ENCODE measurements around the gene HOXB6. TPM values are rescaled to one million over a fixed set of nuclear protein-coding genes. Genes with fewer than 3 reads are reported as not detected.

HOXB6 gene
- polyA plus RNA-seq, 4 donors: 0.45 to 17.5 (median 4.0) TPM

DNA sequence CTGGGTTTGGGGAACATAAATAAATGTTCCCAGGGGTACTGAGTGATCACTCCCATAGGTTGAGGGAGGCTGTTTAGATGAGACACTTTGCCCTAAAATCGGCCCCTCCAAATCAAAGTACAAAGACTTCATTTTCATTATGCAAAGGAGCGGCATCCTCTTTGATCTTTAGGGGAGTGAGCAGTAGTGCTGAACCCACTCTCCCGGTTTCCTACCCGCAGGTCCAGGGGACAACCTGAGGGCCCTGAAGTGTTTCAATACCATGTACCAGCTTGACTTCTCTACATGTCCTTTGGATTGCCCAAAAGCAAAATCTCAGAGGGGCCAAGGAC, 3.6 kb downstream of the HOXB6 start:
- DNase-seq (no peak), FAIRE-seq (no peak)
- H3K9me3 ChIP-seq (ENCODE audit: control insufficient read depth in 2 of 2, insufficient read depth in 1 of 2, low read depth in 1 of 2, low read length in 1 of 2): peaks cover 0 to 20% of the 10 kb centered on the region in 2 donors
- no peak overlapping the region for H3K4me3 ChIP-seq (ENCODE audit: low read depth in 1 of 3, low read length in 3 of 3)
- H3K27ac ChIP-seq (ENCODE audit: low read depth in 1 of 3, low read length in 2 of 3): no peak overlapping the region
- H3K27me3 ChIP-seq (ENCODE audit: control insufficient read depth in 3 of 3, insufficient read depth in 3 of 3, low read length in 3 of 3): peaks cover 4 to 100% (median 28%) of the 10 kb centered on the region in 3 donors
- peaks cover 0 to 27% (median 5%) of the 10 kb centered on the region in 3 donors for H3K4me1 ChIP-seq (ENCODE audit: control insufficient read depth in 3 of 3, insufficient read depth in 2 of 3, low read depth in 1 of 3, low read length in 2 of 3)
- H3K36me3 ChIP-seq (ENCODE audit: control insufficient read depth in 3 of 3, insufficient read depth in 2 of 3, low read depth in 1 of 3, low read length in 3 of 3): peaks cover 0 to 4% (median 0%) of the 10 kb centered on the region in 3 donors
- 19 to 64% (median 40%) methylated on average over 4 of the region's 4 CpGs for WGBS, 3 donors

GRCh38 chr17:48600244-48601098, 4.3 kb downstream of the HOXB6 start:
- FAIRE-seq: no peak
- Histone ChIP-seq H3K27me3 (ENCODE audit: control insufficient read depth in 3 of 3, insufficient read depth in 3 of 3, low read length in 3 of 3) (peaks cover 4 to 100% (median 27%) of the 10 kb centered on the region in 3 donors), H3K36me3 (ENCODE audit: control insufficient read depth in 3 of 3, insufficient read depth in 2 of 3, low read depth in 1 of 3, low read length in 3 of 3) (peaks cover 0 to 9% (median 0%) of the 10 kb centered on the region in 3 donors), H3K9me3 (ENCODE audit: control insufficient read depth in 2 of 2, insufficient read depth in 1 of 2, low read depth in 1 of 2, low read length in 1 of 2) (peaks cover 0 to 20% of the 10 kb centered on the region in 2 donors), H3K4me1 (ENCODE audit: control insufficient read depth in 3 of 3, insufficient read depth in 2 of 3, low read depth in 1 of 3, low read length in 2 of 3) (peaks cover 0 to 31% (median 5%) of the 10 kb centered on the region in 3 donors), H3K27ac (ENCODE audit: low read depth in 1 of 3, low read length in 2 of 3) (peak overlapping the region in 1 of 3 donors; percentile 5), H3K4me3 (ENCODE audit: low read depth in 1 of 3, low read length in 3 of 3) (no peak overlapping the region)
- 19 to 62% (median 29%) methylated on average over 17 of the region's 17 CpGs for WGBS, 3 donors
- DNase-seq: no peak

- 31 to 71% (median 47%) methylated on average over 5 of the region's 5 CpGs for WGBS, 3 donors
- Histone ChIP-seq H3K27ac (ENCODE audit: low read depth in 1 of 3, low read length in 2 of 3) (no peak overlapping the region), H3K36me3 (ENCODE audit: control insufficient read depth in 3 of 3, insufficient read depth in 2 of 3, low read depth in 1 of 3, low read length in 3 of 3) (peaks cover 0 to 20% (median 0%) of the 10 kb centered on the region in 3 donors), H3K27me3 (ENCODE audit: control insufficient read depth in 3 of 3, insufficient read depth in 3 of 3, low read length in 3 of 3) (peaks cover 4 to 100% (median 25%) of the 10 kb centered on the region in 3 donors), H3K9me3 (ENCODE audit: control insufficient read depth in 2 of 2, insufficient read depth in 1 of 2, low read depth in 1 of 2, low read length in 1 of 2) (peaks cover 0 to 11% of the 10 kb centered on the region in 2 donors), H3K4me3 (ENCODE audit: low read depth in 1 of 3, low read length in 3 of 3) (no peak overlapping the region), H3K4me1 (ENCODE audit: control insufficient read depth in 3 of 3, insufficient read depth in 2 of 3, low read depth in 1 of 3, low read length in 2 of 3) (peaks cover 0 to 36% (median 5%) of the 10 kb centered on the region in 3 donors)
- DNase-seq (no peak), FAIRE-seq (no peak)
These were observed 5.4 kb downstream of the HOXB6 start for GRCh38 chr17:48599354-48599753.

- Histone ChIP-seq H3K27me3 (ENCODE audit: control insufficient read depth in 3 of 3, insufficient read depth in 3 of 3, low read length in 3 of 3) (peaks cover 4 to 100% (median 25%) of the 10 kb centered on the region in 3 donors), H3K36me3 (ENCODE audit: control insufficient read depth in 3 of 3, insufficient read depth in 2 of 3, low read depth in 1 of 3, low read length in 3 of 3) (peaks cover 0 to 22% (median 0%) of the 10 kb centered on the region in 3 donors), H3K4me3 (ENCODE audit: low read depth in 1 of 3, low read length in 3 of 3) (no peak overlapping the region), H3K27ac (ENCODE audit: low read depth in 1 of 3, low read length in 2 of 3) (peak overlapping the region in 1 of 3 donors; percentile 75), H3K4me1 (ENCODE audit: control insufficient read depth in 3 of 3, insufficient read depth in 2 of 3, low read depth in 1 of 3, low read length in 2 of 3) (peaks cover 0 to 38% (median 5%) of the 10 kb centered on the region in 3 donors), H3K9me3 (ENCODE audit: control insufficient read depth in 2 of 2, insufficient read depth in 1 of 2, low read depth in 1 of 2, low read length in 1 of 2) (peaks cover 0 to 6% of the 10 kb centered on the region in 2 donors)
- DNase-seq (no peak), FAIRE-seq (no peak)
- WGBS, 3 donors: 15 to 45% (median 32%) methylated on average over 7 of the region's 7 CpGs
These were observed 6.0 kb downstream of the HOXB6 start for GRCh38 chr17:48598736-48599135.

DNA sequence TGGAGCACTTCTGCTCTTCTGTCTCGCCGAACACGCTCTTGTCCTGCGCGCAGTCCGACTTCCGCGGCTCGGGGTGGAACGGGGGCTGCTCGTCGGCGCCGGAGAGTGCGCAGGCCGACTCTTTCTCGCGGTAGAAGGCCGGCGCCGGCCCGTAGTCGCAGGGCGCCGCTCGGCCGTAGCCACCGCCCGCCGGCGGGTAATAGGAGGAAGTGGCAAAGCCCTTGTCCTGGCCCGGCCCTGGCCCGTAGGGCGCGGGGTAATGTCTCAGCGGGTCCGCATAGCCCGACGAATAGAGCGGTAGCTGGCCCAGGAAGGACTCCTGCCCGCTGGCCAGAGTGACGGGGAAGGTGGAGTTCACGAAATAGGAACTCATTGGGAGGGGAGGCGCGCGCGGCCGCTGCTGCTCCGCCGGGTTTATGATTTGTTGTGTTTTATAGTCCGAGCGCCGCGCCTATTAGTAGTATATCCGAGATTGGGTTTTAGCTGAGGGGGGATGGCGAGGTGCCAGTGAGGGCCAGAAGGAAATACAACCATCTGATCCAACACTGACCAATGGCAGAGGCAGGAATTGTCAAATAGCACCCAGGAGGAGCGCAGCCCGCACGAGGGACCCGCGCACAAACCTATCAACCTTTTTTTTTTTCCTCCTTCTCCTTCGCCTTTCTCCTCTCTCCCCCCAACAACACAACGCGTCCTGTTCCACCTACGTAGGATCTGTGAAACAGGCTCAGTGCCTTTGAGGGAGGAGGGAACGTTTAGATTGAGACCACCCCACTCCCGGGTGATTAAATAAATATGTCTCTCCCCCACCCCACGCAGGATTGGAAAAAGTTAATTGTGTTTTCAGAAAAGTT, 6.8 kb downstream of the HOXB6 start:
- peak overlapping the region; percentile 22 to 52 (median 44) for H3K4me3 ChIP-seq (ENCODE audit: low read depth in 1 of 3, low read length in 3 of 3)
- H3K36me3 ChIP-seq (ENCODE audit: control insufficient read depth in 3 of 3, insufficient read depth in 2 of 3, low read depth in 1 of 3, low read length in 3 of 3): peaks cover 0 to 24% (median 0%) of the 10 kb centered on the region in 3 donors
- WGBS, 3 donors: 1 to 2% (median 2%) methylated on average over 65 to 68 of the region's 68 CpGs
- no peak for FAIRE-seq
- peaks cover 0 to 38% (median 5%) of the 10 kb centered on the region in 3 donors for H3K4me1 ChIP-seq (ENCODE audit: control insufficient read depth in 3 of 3, insufficient read depth in 2 of 3, low read depth in 1 of 3, low read length in 2 of 3)
- DNase-seq: peak in 1 of 2 donors; percentile 68
- H3K9me3 ChIP-seq (ENCODE audit: control insufficient read depth in 2 of 2, insufficient read depth in 1 of 2, low read depth in 1 of 2, low read length in 1 of 2): peaks cover 0 to 3% of the 10 kb centered on the region in 2 donors
- H3K27ac ChIP-seq (ENCODE audit: low read depth in 1 of 3, low read length in 2 of 3): peak overlapping the region in 2 of 3 donors; percentile 75 to 92
- peaks cover 4 to 99% (median 26%) of the 10 kb centered on the region in 3 donors for H3K27me3 ChIP-seq (ENCODE audit: control insufficient read depth in 3 of 3, insufficient read depth in 3 of 3, low read length in 3 of 3)

DNA sequence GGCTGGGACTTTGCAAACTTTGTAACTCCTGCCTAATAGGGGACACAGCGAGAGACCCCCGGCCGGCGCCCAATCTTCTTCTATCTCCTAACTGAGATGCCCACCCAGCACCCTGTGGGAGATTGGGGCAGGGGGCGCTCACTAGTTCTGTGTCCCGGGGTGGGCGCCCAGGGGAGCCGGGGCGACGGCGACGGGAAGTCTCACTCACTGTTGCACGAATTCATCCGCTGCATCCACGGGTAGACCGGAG, 7.3 kb downstream of the HOXB6 start:
- 1 to 4% (median 4%) methylated on average over 16 of the region's 16 CpGs for WGBS, 3 donors
- H3K4me3 ChIP-seq (ENCODE audit: low read depth in 1 of 3, low read length in 3 of 3): peak overlapping the region; percentile 22 to 52 (median 44)
- H3K27me3 ChIP-seq (ENCODE audit: control insufficient read depth in 3 of 3, insufficient read depth in 3 of 3, low read length in 3 of 3): peaks cover 4 to 99% (median 25%) of the 10 kb centered on the region in 3 donors
- peaks cover 0 to 38% (median 5%) of the 10 kb centered on the region in 3 donors for H3K4me1 ChIP-seq (ENCODE audit: control insufficient read depth in 3 of 3, insufficient read depth in 2 of 3, low read depth in 1 of 3, low read length in 2 of 3)
- DNase-seq: no peak
- FAIRE-seq: no peak
- H3K9me3 ChIP-seq (ENCODE audit: control insufficient read depth in 2 of 2, insufficient read depth in 1 of 2, low read depth in 1 of 2, low read length in 1 of 2): no peaks in the 10 kb centered on the region
- H3K36me3 ChIP-seq (ENCODE audit: control insufficient read depth in 3 of 3, insufficient read depth in 2 of 3, low read depth in 1 of 3, low read length in 3 of 3): peaks cover 0 to 24% (median 0%) of the 10 kb centered on the region in 3 donors
- H3K27ac ChIP-seq (ENCODE audit: low read depth in 1 of 3, low read length in 2 of 3): peak overlapping the region in 2 of 3 donors; percentile 75 to 92

- FAIRE-seq: no peak
- H3K9me3 ChIP-seq (ENCODE audit: control insufficient read depth in 2 of 2, insufficient read depth in 1 of 2, low read depth in 1 of 2, low read length in 1 of 2): no peaks in the 10 kb centered on the region
- WGBS, 3 donors: 11% methylated on average over 25 to 26 of the region's 26 CpGs
- no peak for DNase-seq
- H3K36me3 ChIP-seq (ENCODE audit: control insufficient read depth in 3 of 3, insufficient read depth in 2 of 3, low read depth in 1 of 3, low read length in 3 of 3): peaks cover 0 to 27% (median 0%) of the 10 kb centered on the region in 3 donors
- peak overlapping the region; percentile 22 to 52 (median 44) for H3K4me3 ChIP-seq (ENCODE audit: low read depth in 1 of 3, low read length in 3 of 3)
- peaks cover 0 to 35% (median 2%) of the 10 kb centered on the region in 3 donors for H3K4me1 ChIP-seq (ENCODE audit: control insufficient read depth in 3 of 3, insufficient read depth in 2 of 3, low read depth in 1 of 3, low read length in 2 of 3)
- peaks cover 0 to 99% (median 28%) of the 10 kb centered on the region in 3 donors for H3K27me3 ChIP-seq (ENCODE audit: control insufficient read depth in 3 of 3, insufficient read depth in 3 of 3, low read length in 3 of 3)
- peak overlapping the region in 2 of 3 donors; percentile 75 to 92 for H3K27ac ChIP-seq (ENCODE audit: low read depth in 1 of 3, low read length in 2 of 3)
These were observed 7.9 kb downstream of the HOXB6 start for GRCh38 chr17:48596735-48597527.

All from small intestine (tissue), 7 donors.